Measurements from ENCODE around the gene CHIC1.
"Not testable (repeated sequence)": the region's sequence is repeated elsewhere in the genome, so short reads cannot be mapped to it uniquely, and the experiment has no call there.

The CHIC1 gene

DNA sequence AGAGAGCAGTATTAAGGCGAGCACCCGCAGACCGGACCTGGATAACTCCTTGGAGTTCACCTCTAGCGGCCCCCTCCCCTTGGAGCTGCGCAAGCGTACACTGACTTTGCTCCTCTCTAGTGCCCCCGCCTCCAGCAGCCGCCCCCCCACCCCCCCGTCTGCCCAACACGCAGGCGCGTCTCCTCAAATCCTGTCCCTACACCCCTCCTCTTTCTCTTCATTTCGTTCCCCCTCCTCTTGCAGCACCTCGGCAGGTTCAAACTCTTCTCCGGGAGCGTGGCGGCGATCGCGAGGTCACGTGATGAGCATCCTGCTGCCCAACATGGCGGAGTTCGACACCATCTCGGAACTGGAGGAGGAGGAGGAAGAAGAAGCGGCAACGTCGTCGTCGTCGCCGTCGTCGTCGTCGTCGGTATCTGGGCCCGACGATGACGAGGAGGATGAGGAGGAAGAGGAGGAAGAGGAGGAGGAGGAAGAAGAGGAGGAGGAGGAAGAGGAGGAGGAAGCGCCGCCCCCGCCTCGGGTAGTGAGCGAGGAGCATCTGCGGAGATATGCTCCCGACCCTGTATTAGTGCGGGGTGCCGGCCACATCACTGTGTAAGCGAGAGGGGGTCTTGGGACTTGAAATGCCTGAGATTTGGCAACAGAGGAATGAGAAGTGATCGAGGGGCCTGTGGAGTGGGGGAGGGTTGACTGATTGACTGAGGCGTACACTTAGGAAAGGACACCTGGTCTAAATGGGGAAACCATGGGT is at the start of gene CHIC1:
CHIC1 (plus strand) TSS at position 214 of the 754 bp plus-strand sequence; CDS start at position 302, 88 bp downstream.
- DNase-seq = peak; percentile 41

GRCh38 chrX:73522823-73523222 is 40.2 kb upstream of the CHIC1 start:
- not testable (repeated sequence) for DNase-seq

DNA sequence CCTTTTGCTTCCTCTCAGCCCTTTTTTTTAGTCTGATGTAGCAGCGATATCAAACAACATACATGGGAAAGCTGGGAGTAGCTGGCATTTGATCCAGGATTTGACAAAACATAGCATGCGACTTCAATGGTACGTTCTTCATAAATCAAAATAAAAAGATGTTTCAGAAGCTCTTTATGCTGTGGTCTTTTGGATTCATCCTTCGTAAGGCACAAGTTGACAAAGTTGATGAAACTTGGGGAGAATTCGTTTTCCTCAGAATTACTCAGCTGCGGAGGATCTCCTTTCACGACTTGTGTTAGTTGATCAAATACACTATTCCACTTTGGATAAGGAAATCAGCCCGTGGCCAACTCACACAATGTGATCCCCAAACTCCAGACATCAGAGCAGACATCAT is 38.1 kb upstream of the CHIC1 start:
- DNase-seq = no peak

DNA sequence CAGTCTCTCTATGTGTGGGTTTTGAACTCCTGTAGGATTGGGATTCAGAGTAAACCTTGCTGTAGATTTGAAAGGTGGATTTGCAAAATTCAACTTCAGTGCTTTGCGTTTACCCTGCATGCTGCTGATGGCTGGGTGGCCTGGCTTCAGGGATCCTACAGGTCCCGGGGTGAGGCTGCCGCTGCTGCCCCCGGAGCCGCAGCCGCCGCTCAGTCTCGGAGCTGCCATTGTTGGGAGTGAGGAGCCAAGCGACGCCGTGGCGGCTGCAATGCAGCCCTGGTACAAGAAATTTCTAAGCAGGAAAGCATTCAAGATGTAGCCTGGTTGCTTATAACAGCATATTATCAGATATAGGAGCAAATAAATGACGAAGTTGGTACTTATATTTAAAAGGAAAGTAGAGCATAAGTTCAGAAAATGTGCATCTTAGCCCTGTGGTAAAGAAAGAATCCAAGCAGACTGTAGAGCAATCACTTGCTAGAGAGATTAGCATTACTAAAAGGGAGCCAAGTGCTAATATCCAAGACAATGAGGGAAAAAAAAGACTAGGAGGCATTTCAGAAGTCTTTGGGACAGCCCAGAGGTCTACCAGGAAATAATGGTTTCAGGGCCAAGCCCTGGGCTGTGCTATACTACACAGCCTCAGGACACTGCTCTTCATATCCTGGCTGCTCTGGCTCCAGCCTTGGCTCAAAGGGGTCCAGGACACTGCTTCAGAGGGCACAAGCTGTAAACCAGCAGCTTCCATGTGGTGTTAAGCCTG is 36.9 kb upstream of the CHIC1 start:
- DNase-seq = no peak

GRCh38 chrX:73531655-73532054 is 31.3 kb upstream of the CHIC1 start:
- DNase-seq = not testable (repeated sequence)

GRCh38 chrX:73556159-73556558 is 6.8 kb upstream of the CHIC1 start:
- no peak for DNase-seq

- DNase-seq = no peak
Observed at GRCh38 chrX:73561801-73562200, 1.2 kb upstream of the CHIC1 start.

- DNase-seq = no peak
Observed at GRCh38 chrX:73562458-73562857, 539 bp upstream of the CHIC1 start.

DNA sequence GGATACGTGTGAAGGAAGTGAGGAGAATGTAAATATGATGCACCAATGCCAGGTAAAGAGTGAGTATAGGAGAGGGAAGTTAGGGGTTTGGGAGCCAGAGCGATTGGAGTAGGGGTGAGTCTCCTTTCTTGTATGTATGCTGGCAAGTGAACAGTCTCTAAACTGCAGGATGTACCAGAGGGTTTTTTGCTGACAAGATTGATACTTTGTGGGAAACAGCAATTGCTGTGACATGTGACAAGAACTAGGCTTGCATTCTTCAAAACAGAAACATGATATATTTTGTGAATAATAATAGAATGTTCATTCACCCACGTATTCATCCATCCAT is 706 bp downstream of the CHIC1 start:
- no peak for DNase-seq

DNA sequence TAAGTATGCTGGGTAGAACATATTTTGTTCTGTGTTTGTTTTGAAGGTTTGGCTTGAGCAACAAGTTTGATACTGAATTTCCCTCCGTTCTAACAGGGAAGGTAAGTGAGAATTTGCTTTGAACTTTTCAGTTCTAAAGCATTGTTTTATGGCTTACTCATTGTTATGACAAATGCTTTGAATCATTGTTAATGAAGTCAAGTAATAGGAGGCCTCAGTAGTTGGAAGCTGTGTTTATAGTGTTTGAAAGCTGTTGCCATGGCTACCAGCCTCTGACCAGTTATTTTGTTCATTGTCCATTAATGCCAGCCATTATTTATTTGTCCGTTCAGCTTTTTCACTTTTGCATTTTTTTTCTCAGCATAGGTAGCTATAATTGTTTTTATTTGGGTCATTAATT is 14.4 kb downstream of the CHIC1 start:
- DNase-seq = no peak

DNA sequence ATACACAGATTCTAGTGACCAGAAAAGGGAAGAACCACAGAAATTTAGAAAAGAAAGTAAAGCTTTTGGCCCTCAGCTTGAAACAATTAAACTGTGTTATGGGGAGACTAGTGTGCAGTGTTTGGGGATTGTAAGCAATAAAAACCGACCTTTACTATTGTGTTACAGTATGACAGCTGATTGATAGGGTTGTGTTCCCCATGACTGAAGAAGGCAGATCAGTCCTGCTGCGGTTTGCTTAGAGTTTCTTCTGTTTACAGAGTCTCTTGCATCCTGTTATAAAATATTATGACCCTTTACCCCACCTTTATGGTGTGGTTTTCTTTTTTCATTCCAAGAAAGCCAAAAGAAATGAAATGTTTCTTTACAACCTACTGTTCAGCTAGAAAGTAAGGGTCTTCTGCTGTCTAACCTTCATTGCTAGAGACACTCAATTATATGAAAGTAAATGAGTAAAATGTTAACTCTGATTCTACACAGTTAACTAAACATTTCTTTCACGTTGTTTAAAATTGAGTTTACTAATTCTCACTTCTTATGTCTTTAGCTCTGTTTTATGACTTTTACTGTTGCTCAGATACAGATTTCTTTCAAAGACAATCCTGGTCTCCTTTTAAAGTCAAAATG is 18.1 kb downstream of the CHIC1 start:
- no peak for DNase-seq

- not testable (repeated sequence) for DNase-seq
Observed at GRCh38 chrX:73597758-73598157, 34.8 kb downstream of the CHIC1 start.

GRCh38 chrX:73615022-73615421 is 52.0 kb downstream of the CHIC1 start:
- no peak for DNase-seq

DNA sequence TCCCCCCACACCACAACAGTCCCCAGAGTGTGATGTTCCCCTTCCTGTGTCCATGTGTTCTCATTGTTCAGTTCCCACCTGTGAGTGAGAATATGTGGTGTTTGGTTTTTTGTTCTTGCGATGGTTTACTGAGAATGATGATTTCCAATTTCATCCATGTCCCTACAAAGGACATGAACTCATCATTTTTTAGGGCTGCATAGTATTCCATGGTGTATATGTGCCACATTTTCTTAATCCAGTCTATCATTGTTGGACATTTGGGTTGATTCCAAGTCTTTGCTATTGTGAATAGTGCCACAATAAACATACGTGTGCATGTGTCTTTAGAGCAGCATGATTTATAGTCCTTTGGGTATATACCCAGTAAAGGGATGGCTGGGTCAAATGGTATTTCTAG is 78.7 kb downstream of the CHIC1 start:
- DNase-seq = not testable (repeated sequence)

GRCh38 chrX:73647212-73647611 is 84.2 kb downstream of the CHIC1 start:
- DNase-seq = no peak

DNA sequence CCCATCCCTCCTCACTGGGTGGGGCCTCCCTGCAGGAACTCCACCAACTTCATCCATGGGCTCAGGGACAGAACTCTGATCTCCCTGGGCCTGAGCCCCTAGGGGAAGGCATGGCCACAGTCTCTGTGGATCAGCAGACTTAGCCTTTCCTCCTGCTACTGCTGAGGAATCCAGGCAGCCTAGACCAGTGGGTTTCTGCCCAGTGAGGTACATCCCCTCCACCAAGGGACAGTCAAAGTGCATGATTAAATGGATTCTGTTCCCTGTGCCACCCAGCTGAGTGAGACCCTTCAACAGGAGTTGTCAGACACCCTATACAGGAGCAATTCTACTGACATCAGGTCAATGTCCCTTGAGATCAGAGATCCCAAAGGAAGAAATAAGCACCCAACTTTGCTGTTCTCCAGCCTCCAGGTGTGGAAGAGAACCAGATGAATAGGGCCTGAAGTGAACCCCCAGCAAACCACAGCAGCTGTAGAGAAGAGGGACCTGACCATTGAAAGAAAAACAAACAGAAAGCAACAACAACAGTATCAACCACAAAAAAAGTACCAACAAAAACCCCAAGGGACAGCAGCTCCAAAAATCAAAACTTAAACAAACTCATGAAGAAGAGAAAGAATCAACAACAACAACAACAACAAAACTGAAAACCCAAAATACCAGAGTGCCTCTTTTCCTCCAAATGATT is 84.8 kb downstream of the CHIC1 start:
- no peak for DNase-seq

DNA sequence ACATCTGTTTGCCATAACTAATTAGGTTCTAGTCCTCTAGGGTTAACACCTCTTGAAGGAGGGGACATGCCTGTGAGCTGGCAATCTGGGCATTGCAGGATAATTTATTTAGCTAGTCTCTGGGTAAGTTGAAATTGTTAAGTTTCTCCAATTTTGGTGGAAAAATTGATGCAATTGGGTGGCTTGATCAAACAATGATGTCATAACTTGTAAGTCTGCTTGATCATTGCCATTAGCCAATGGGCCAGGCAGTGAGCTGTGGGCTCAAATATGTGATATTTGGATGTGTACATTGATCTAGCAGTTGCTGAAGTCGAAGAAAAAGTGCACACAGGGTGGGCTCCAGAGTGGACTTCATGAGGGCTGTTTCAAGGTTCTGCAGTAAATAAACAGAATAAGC is 98.3 kb downstream of the CHIC1 start:
- not testable (repeated sequence) for DNase-seq

- no peak for DNase-seq
Observed at GRCh38 chrX:73668779-73669178, 105.8 kb downstream of the CHIC1 start.

DNA sequence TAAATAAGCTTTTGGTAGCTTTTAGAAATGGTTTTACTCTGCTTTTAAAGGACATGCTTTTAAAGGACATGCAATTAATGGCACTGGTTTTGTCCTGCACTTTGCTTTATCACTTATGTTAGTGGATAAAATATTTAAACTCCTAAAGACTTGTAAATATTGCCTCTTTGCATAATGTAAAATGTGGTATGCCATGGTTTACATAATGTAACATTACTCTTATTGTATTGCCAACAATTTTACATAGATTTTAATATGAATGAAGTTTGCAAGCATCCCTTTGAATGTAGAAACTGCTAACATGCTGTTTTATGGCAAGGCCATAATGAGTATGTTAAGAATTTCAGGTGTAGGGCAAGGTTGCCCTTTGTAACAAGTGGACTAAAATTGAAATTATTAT is 118.4 kb downstream of the CHIC1 start:
- no peak for DNase-seq

- no peak for DNase-seq
Observed at GRCh38 chrX:73683236-73683859, 120.4 kb downstream of the CHIC1 start.

- not testable (repeated sequence) for DNase-seq
Observed at GRCh38 chrX:73707014-73707413, 144.0 kb downstream of the CHIC1 start.

DNA sequence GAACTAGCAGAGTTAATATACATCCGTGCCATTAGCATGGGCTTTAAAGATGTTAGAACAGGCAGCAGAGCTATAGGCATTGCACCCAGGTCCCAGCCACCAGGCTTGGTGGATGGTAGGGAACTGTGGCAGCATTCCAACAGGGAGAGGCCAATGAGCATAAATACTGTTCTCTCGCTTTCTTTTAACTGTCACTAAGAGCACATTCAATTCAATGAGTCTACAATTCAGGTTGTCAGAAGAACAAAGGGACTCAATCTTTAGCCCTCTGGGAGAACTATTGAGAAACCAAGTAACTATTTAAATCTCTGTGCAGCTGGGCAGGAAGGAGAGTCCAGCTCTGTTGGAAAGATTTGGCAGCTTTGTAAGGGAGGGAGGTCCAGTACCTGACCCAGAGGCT is 165.6 kb downstream of the CHIC1 start:
- DNase-seq = no peak
